Memory B cell (primary cell): ENCODE results near the gene LCA5.

Experiments
- ATAC-seq: fragments of 150-1000 bp; cut with Tn5 transposase; 2 replicates; pipeline ENCODE4 v1.10.0; 2021; ENCODE audit warnings: low read depth, mild to moderate bottlenecking, moderate library complexity
- DNase-seq, 2 donors: peaks; one replicate each; pipeline ENCODE4 v3.0.0; 2022; ENCODE audit warnings: low spot score in 2 of 2
- H3K27ac Mint-ChIP-seq: one replicate; pipeline ENCODE4 v1.8.0; 2022; ENCODE audit warnings: mild to moderate bottlenecking, moderate library complexity, mixed read lengths
- H3K27me3 Mint-ChIP-seq: one replicate; pipeline ENCODE4 v1.8.0; 2022; ENCODE audit warnings: mixed read lengths
- H3K36me3 Mint-ChIP-seq: one replicate; pipeline ENCODE4 v1.8.0; 2022; ENCODE audit warnings: mild to moderate bottlenecking, mixed read lengths
- H3K4me1 Mint-ChIP-seq: one replicate; pipeline ENCODE4 v1.8.0; 2022; ENCODE audit warnings: mixed read lengths
- H3K4me3 Mint-ChIP-seq: one replicate; pipeline ENCODE4 v1.8.0; 2022; ENCODE audit warnings: mild to moderate bottlenecking, moderate library complexity, mixed read lengths
- H3K9me3 Mint-ChIP-seq: one replicate; pipeline ENCODE4 v1.8.0; 2022; ENCODE audit warnings: mixed read lengths

The LCA5 gene

DNA sequence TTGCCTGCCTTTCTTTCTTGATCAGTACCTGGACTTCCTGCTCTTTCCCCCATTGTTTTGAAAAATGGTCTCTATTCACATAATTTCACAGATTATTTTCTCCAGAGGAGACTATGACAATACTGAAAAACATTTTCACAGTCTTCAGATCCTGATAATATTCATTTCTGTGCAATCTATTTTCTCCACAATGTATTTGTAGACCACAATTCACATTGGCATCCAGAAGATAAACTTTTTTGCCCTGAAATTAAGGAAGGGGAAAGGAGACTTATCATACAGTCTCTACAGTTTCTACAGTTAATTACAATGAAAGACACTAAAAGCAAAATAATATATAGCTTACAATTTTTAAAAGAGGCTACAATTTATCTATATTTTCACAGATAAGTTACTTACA, 18.4 kb downstream of the LCA5 start:
- no peak for ATAC-seq
- Mint-ChIP-seq H3K9me3 (no peaks in the 10 kb centered on the region), H3K36me3 (no peaks in the 10 kb centered on the region)

DNA sequence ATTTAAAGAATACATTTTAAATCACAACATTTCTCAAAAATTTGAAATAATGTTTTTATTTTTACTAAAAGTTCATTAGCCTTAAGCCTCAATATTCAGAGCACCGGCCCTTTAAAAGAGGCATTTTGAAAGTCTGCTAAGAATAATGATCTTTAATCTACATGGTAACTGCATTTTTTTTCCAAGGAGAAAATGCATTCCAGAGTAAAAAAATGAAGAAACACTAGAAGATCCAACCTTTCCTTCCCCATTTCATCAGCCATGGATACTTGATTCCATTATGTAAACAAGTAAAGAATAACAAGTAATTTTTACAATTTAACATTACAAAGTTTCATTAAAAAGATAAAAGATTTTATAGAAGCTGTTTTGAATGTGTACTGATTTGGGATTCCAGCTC, 21.8 kb downstream of the LCA5 start:
- Mint-ChIP-seq H3K9me3 (no peaks in the 10 kb centered on the region), H3K27me3 (no peaks in the 10 kb centered on the region), H3K27ac (no peak overlapping the region), H3K36me3 (peaks cover 1% of the 10 kb centered on the region), H3K4me1 (no peaks in the 10 kb centered on the region), H3K4me3 (no peak overlapping the region)
- DNase-seq (no peak), ATAC-seq (no peak)

More for the DNA sequence above, 18.4 kb downstream of the LCA5 start:
- no peak overlapping the region for H3K27ac Mint-ChIP-seq
- H3K4me3 Mint-ChIP-seq, result no peak overlapping the region
- no peak for DNase-seq
- H3K27me3 Mint-ChIP-seq, result no peaks in the 10 kb centered on the region
- H3K4me1 Mint-ChIP-seq, result no peaks in the 10 kb centered on the region

DNA sequence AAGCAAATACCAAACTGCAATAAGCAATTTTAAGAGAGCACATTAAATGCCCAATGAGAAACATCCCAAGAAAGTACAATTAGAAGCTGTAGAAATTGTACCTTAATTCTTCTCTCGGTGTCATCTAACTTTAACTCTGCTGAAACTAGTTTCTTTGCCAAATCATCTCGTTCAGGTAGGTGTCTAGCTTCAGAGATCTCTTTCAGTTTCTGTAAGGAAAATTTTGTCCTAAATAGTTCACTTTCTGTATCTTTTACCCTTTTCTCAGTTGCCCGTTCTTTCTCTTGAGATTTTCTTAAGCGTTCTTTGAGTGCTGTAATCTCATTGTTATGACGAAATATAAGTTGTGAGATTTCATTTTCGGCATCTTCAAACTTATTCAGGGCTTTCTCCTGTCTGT, 24.1 kb downstream of the LCA5 start:
- ATAC-seq (no peak), DNase-seq (no peak)
- H3K9me3 Mint-ChIP-seq, result peaks cover 3% of the 10 kb centered on the region
- H3K27me3 Mint-ChIP-seq, result no peaks in the 10 kb centered on the region
- H3K4me1 Mint-ChIP-seq, result no peaks in the 10 kb centered on the region
- no peak overlapping the region for H3K27ac Mint-ChIP-seq
- H3K4me3 Mint-ChIP-seq, result no peak overlapping the region
- H3K36me3 Mint-ChIP-seq, result peaks cover 1% of the 10 kb centered on the region

DNA sequence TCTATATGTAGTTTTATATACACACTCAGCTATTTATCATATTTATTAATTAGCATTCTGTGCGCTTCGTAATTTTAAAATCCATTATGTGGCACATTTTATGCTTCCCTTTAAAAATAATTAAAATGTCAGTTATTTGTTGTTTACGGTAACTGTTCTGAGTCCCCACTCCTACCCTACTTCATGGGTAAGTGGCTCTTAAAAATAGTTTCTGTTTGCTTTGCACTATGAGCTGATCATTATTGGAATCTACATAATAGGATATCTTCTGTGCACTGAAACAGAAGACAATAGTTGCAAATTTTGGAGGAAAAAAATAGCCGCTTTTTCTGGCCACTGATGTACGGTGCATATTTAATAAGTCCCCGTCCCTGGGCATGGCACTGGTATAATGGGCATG, 25.2 kb downstream of the LCA5 start:
- Mint-ChIP-seq H3K4me1 (no peaks in the 10 kb centered on the region), H3K9me3 (peaks cover 3% of the 10 kb centered on the region), H3K27me3 (no peaks in the 10 kb centered on the region), H3K36me3 (peaks cover 1% of the 10 kb centered on the region), H3K4me3 (no peak overlapping the region), H3K27ac (no peak overlapping the region)
- no peak for ATAC-seq
- DNase-seq, result no peak

DNA sequence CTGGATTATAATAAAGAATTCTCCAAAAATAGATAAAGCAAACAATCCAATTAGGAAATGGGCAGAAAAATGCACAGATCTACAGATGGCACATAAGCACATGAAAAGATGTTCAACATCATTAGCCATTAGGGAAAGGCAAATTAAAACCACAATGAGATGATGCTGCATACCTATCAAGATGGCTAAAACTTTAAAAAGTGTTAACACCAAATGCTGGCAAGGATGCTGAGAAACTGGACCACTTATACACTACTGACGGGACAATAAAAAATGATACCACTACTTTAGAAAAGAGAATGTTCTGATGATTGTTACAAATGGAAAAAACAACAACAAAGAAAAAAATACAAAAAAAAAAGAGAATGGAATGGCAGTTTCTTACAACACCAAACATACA, 26.5 kb downstream of the LCA5 start:
- ATAC-seq, result no peak

DNA sequence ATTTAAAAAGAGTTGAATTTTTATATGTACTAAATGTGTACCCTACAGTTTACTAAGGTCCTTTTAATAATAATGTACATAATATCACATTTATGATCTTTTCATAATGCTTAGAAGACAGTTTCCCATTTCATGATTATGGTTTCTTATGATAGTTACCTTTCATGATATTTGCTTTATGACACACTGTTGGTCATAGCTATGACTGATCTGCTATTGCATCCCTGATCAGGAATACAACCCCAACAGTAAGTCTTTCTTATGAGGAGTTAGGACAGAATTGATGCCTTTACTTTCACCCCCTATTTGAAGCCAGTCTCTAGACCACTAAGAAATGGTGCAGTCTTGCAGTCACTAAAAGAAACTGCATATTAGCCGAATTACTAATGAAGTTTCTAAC, 31.0 kb downstream of the LCA5 start:
- Mint-ChIP-seq H3K27ac (no peak overlapping the region), H3K27me3 (no peaks in the 10 kb centered on the region), H3K36me3 (no peaks in the 10 kb centered on the region), H3K4me1 (no peaks in the 10 kb centered on the region), H3K4me3 (no peak overlapping the region), H3K9me3 (peaks cover 3% of the 10 kb centered on the region)
- DNase-seq (no peak), ATAC-seq (no peak)

More for the DNA sequence above, 26.5 kb downstream of the LCA5 start:
- H3K4me1 Mint-ChIP-seq, result no peaks in the 10 kb centered on the region
- peaks cover 3% of the 10 kb centered on the region for H3K9me3 Mint-ChIP-seq
- no peak for DNase-seq
- no peak overlapping the region for H3K27ac Mint-ChIP-seq
- H3K36me3 Mint-ChIP-seq, result peaks cover 1% of the 10 kb centered on the region
- H3K27me3 Mint-ChIP-seq, result no peaks in the 10 kb centered on the region
- no peak overlapping the region for H3K4me3 Mint-ChIP-seq

DNA sequence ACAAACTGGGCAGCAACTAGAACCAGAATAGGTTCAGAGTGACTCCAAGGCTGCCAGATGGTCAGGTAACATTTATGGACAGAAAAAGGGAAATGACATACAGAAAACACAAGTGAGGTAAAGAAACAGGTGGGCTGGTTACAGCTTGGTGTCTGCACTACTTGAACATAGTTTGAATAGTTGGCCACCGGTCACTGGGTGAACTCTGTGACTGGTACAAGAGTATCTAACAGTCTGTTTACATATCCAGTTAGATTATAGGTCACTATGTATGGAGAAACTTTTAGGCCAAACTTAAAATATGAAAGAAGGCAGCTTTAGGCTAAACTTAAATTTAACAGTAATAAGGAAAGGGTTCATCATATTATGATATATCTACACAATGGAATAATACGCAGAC, 32.9 kb downstream of the LCA5 start:
- H3K4me3 Mint-ChIP-seq, result no peak overlapping the region
- DNase-seq (no peak), ATAC-seq (no peak)
- H3K27ac Mint-ChIP-seq, result no peak overlapping the region
- H3K4me1 Mint-ChIP-seq, result no peaks in the 10 kb centered on the region
- H3K27me3 Mint-ChIP-seq, result no peaks in the 10 kb centered on the region
- no peaks in the 10 kb centered on the region for H3K36me3 Mint-ChIP-seq
- no peaks in the 10 kb centered on the region for H3K9me3 Mint-ChIP-seq

DNA sequence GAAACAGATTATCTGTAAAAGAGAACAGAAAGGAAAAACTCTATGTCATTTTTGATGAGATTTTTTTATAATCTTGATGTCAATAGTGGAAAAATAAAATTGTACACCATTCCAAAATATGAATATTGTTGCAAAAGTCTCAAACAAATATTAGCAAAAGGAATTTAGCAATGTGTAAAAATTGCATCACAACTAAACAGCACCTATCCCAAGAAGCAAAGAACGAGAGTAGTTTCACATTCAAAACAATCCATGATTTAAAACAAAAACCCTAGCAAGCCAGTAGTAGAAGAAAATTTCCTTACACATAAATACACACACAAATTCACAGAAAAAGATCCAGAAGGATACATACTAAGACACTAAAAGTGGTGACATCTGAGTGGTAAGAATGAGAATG, 38.4 kb downstream of the LCA5 start:
- Mint-ChIP-seq H3K36me3 (no peaks in the 10 kb centered on the region), H3K4me1 (no peaks in the 10 kb centered on the region), H3K4me3 (no peak overlapping the region), H3K27ac (no peak overlapping the region), H3K9me3 (no peaks in the 10 kb centered on the region), H3K27me3 (peaks cover 1% of the 10 kb centered on the region)
- no peak for DNase-seq
- no peak for ATAC-seq

DNA sequence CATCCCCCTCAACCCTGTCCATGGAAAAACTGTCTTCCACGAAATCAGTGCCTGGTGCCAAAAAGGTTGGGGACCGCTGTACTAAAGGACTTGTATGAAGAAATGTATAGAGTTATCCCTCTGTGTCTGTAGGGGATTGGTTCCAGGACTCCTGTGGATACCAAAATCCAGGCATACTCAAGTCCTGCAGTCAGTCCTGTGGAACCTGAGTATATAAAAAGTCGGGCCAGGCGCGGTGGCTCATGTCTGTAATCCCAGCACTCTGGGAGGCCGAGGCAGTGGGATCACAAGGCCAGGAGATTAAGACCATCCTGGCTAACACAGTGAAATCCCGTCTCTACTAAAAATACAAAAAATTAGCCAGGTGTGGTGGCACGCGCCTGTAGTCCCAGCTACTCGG, 42.0 kb downstream of the LCA5 start:
- DNase-seq, result no peak
- no peak for ATAC-seq
- Mint-ChIP-seq H3K9me3 (no peaks in the 10 kb centered on the region), H3K27ac (no peak overlapping the region), H3K4me3 (no peak overlapping the region), H3K36me3 (no peaks in the 10 kb centered on the region), H3K27me3 (peaks cover 1% of the 10 kb centered on the region), H3K4me1 (no peaks in the 10 kb centered on the region)

DNA sequence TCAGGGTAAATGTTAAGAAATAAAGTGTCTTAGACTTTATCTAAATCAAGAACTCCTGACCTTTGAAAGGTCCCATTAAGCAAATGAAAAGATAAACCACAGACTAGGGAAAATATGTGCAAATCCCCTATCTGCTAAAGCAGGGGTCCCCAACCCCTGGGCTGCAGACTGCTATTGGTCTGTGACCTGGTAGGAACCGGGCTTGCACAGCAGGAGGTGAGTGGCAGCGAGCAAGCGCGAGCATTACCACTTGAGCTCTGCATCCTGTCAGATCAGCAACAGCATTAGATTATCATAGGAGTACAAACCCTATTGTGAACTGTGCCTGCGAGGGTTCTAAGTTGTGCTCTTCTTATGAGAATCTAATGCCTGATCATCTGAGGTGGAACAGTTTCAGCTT, 42.4 kb downstream of the LCA5 start:
- Mint-ChIP-seq H3K4me1 (no peaks in the 10 kb centered on the region), H3K9me3 (no peaks in the 10 kb centered on the region), H3K27me3 (peaks cover 1% of the 10 kb centered on the region), H3K4me3 (no peak overlapping the region), H3K27ac (no peak overlapping the region), H3K36me3 (no peaks in the 10 kb centered on the region)
- no peak for DNase-seq
- ATAC-seq, result no peak

DNA sequence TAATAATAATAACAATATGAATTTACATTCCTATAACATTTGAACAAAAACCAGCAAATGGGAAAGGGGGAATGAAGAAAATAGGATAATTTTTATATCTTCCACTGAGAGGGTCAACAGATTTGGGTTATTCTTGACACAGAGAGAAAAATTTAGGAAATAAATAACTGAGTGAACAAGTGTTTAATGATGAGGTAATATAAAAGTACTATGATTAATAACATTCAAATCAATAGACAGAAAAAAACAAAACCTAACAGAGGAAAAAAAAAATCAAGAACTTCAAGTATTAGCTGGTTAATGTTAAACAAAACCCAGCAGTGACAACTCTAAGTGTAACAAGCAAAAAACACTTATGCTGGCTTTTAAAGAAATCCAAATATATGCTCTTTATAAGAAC, 66.5 kb downstream of the LCA5 start:
- no peak overlapping the region for H3K27ac Mint-ChIP-seq
- peaks cover 1% of the 10 kb centered on the region for H3K27me3 Mint-ChIP-seq
- no peaks in the 10 kb centered on the region for H3K9me3 Mint-ChIP-seq
- H3K36me3 Mint-ChIP-seq, result no peaks in the 10 kb centered on the region
- no peak overlapping the region for H3K4me3 Mint-ChIP-seq
- no peaks in the 10 kb centered on the region for H3K4me1 Mint-ChIP-seq
- no peak for ATAC-seq
- DNase-seq, result no peak

DNA sequence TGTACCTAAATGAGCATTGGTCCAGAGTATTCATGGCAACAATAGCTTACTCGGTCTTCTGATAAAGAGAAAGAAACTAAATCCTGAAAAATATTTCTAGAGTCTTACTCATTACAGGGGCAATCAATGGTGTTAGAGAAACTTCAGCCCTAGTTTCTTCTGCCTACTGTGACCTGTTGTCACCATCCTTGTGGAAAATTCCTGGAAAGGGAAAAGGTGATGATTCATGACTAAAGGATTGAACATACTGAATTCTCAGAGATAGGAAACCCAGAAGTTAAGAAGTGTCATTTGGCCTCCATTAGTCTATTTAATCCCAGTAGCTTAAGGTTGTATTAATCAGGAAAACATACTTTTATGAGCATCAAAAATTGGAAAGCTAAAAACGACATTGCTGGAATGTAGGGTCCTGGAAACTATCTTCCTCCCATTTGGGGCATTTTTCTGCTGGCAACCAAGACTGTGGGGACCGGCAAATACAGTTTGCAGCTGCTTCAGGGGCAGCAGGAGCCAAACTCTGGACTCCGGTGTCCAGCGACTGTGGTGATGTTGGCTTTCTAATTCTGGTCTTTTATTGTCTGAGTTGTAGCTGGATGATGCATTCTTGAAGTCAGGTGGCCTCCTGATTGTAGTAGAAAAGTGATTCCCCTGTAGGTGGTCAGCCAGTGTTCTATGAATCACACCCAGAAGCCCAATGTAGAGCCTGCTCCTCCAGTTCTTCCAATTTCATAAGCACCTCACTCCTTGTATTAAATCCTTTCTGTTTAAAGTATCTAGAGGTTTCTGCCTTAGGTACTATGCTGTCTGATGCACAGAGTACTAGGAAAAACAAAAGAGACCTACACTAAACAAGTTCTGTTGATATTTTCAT, 67.6 kb downstream of the LCA5 start:
- Mint-ChIP-seq H3K4me3 (no peak overlapping the region), H3K27me3 (peaks cover 1% of the 10 kb centered on the region), H3K27ac (no peak overlapping the region), H3K4me1 (no peaks in the 10 kb centered on the region), H3K36me3 (no peaks in the 10 kb centered on the region), H3K9me3 (no peaks in the 10 kb centered on the region)
- ATAC-seq (no peak), DNase-seq (no peak)

DNA sequence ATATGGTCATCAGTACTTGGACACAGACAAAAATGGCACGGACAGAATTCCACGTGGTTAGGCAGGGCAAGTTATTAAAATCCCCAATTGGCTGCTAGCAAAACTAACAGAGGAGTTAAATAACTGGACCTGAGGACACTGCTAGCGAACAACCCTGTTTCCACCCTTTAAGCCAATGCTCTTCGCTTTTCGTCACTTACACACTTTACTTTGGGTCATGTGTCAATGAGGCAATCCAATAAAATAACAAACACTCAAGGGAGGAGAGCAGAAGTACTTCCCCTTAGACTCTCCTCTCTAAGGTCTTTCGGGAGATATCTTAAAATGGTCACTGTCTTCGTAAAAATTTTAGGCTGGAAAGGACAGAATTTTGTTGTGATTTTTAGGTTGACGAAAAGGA, 68.6 kb downstream of the LCA5 start:
- ATAC-seq, result no peak
- Mint-ChIP-seq H3K4me1 (no peaks in the 10 kb centered on the region), H3K9me3 (no peaks in the 10 kb centered on the region), H3K4me3 (no peak overlapping the region), H3K36me3 (no peaks in the 10 kb centered on the region), H3K27ac (no peak overlapping the region), H3K27me3 (peaks cover 1% of the 10 kb centered on the region)
- no peak for DNase-seq

DNA sequence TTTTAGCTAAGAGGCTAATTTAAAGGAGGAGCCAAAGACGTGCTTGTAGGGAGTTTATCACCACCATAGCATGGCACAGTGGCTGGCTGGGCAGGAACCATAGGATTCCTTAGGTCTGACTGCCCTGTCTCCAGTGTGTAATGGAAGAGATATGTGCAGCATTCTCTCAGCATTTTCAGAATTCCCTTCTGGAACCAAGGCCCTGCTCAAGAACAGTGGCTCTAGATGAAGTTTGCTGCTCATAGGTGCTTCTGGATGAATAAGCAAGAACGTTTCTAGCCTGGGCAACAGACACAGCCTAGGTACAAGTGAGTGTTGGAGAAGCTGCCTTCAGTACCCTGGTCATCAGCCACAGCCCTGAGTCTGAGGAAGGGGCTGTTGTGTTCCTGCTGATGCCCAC, 69.1 kb downstream of the LCA5 start:
- H3K4me3 Mint-ChIP-seq, result no peak overlapping the region
- H3K27ac Mint-ChIP-seq, result no peak overlapping the region
- DNase-seq, result no peak
- H3K36me3 Mint-ChIP-seq, result no peaks in the 10 kb centered on the region
- H3K27me3 Mint-ChIP-seq, result peaks cover 1% of the 10 kb centered on the region
- no peaks in the 10 kb centered on the region for H3K4me1 Mint-ChIP-seq
- H3K9me3 Mint-ChIP-seq, result no peaks in the 10 kb centered on the region
- no peak for ATAC-seq

DNA sequence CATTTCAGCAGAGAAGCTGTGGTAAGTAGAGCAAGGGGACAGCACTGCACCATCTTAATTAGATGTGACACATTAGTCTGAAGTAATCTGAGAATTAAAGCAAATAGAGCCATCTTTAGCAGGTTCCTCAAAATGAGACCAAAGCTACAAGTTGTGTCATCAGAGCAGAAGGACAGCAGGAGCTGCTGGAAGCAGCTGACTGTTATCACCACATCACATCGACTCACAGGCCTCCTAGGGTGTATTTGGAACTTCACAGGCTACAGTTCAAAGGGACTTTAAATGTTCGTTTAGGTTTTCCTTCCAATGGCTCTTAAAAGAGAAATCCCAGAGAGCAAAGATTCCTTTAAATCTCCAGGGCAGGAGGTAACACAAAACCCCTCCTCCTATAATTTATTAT, 69.5 kb downstream of the LCA5 start:
- Mint-ChIP-seq H3K4me3 (no peak overlapping the region), H3K9me3 (no peaks in the 10 kb centered on the region), H3K27ac (no peak overlapping the region), H3K27me3 (peaks cover 1% of the 10 kb centered on the region), H3K36me3 (no peaks in the 10 kb centered on the region), H3K4me1 (no peaks in the 10 kb centered on the region)
- DNase-seq (no peak), ATAC-seq (no peak)
